GM23338 (cell line): ENCODE data around the gene ZP2. TPM values are rescaled to one million over a fixed set of nuclear protein-coding genes. Genes with fewer than 3 reads are reported as not detected.
A peak's percentile ranks its signal among the peaks of the same experiment; 100 is the strongest.

Experiments used
- ATAC-seq: fragments of 200-7000 bp; cut with Tn5 transposase; 3 replicates; pipeline ENCODE4 v1.9.1; 2020
- DNase-seq: peaks from one replicate; pipeline ENCODE4 v3.0.0-alpha.2; 2015; ENCODE audit warnings: low spot score
- H2AFZ ChIP-seq: fragments of 200-600 bp; sonication (generic); 2 replicates; pipeline ENCODE4 v1.8.0; 2016; ENCODE audit warnings: antibody characterized with exemption, mild to moderate bottlenecking, moderate library complexity
- H3F3A ChIP-seq: fragments of 200-600 bp; sonication (generic); replicated peaks from 2 replicates; pipeline ENCODE4 v1.8.0; 2017; ENCODE audit warnings: antibody characterized with exemption, mixed run types, low read depth
- H3K27ac ChIP-seq: fragments of 200-600 bp; sonication (generic); 2 replicates; pipeline ENCODE4 v1.6.1; 2016; ENCODE audit warnings: low read depth
- H3K27me3 ChIP-seq: fragments of 200-600 bp; sonication (generic); 2 replicates; pipeline ENCODE4 v1.8.0; 2016; ENCODE audit warnings: mild to moderate bottlenecking, mixed run types, moderate library complexity; ENCODE audit not compliant: insufficient read depth
- H3K36me3 ChIP-seq: fragments of 200-600 bp; sonication (generic); 2 replicates; pipeline ENCODE4 v1.8.0; 2016; ENCODE audit warnings: mild to moderate bottlenecking; ENCODE audit not compliant: insufficient read depth
- H3K4me1 ChIP-seq: fragments of 200-600 bp; sonication (generic); 2 replicates; pipeline ENCODE4 v1.8.0; 2016; ENCODE audit warnings: mild to moderate bottlenecking, moderate library complexity; ENCODE audit not compliant: insufficient read depth
- H3K4me2 ChIP-seq: fragments of 200-600 bp; sonication (generic); 2 replicates; pipeline ENCODE4 v1.7.1; 2017; ENCODE audit warnings: mixed run types
- H3K4me3 ChIP-seq: fragments of 200-600 bp; sonication (generic); 2 replicates; pipeline ENCODE4 v1.6.1; 2016; ENCODE audit warnings: mixed run types
- H3K79me2 ChIP-seq: fragments of 200-600 bp; sonication (generic); replicated peaks from 2 replicates; pipeline ENCODE4 v1.8.0; 2017; ENCODE audit warnings: mild to moderate bottlenecking; ENCODE audit not compliant: insufficient read depth
- H3K9me2 ChIP-seq: fragments of 200-600 bp; sonication (generic); 2 replicates; pipeline ENCODE4 v1.8.0; 2017; ENCODE audit not compliant: insufficient read depth
- H4K20me1 ChIP-seq: fragments of 200-600 bp; sonication (generic); replicated peaks from 2 replicates; pipeline ENCODE4 v1.8.0; 2017; ENCODE audit warnings: mild to moderate bottlenecking; ENCODE audit not compliant: insufficient read depth
- H3K27ac Mint-ChIP-seq: 2 replicates; pipeline ENCODE4 v1.8.0; 2020; ENCODE audit warnings: inconsistent platforms, mild to moderate bottlenecking, moderate library complexity, mixed read lengths
- H3K27me3 Mint-ChIP-seq: 3 replicates; pipeline ENCODE4 v1.8.0; 2022; ENCODE audit warnings: low read depth, mild to moderate bottlenecking, moderate library complexity, mixed read lengths, inconsistent platforms; ENCODE audit not compliant: insufficient read depth, poor library complexity
- H3K36me3 Mint-ChIP-seq: 3 replicates; pipeline ENCODE4 v1.8.0; 2021; ENCODE audit warnings: low read depth, mild to moderate bottlenecking, inconsistent platforms, moderate library complexity, mixed read lengths
- H3K4me1 Mint-ChIP-seq: 3 replicates; pipeline ENCODE4 v1.8.0; 2020; ENCODE audit warnings: mild to moderate bottlenecking, inconsistent platforms, mixed read lengths
- H3K4me3 Mint-ChIP-seq: 3 replicates; pipeline ENCODE4 v1.8.0; 2021; ENCODE audit warnings: moderate library complexity, mild to moderate bottlenecking, inconsistent platforms, mixed read lengths
- H3K9me3 Mint-ChIP-seq: 3 replicates; pipeline ENCODE4 v1.8.0; 2020; ENCODE audit warnings: moderate library complexity, mild to moderate bottlenecking, inconsistent platforms, mixed read lengths
- CTCF ChIP-seq, 2 experiments: fragments of 200-600 bp in 1 of 2; sonication (generic) in 1 of 2; conservative IDR thresholded peaks; 2 replicates each; pipeline versions ENCODE4 v1.5.1 to v1.6.1; 2016 to 2017; ENCODE audit warnings: antibody characterized with exemption in 2 of 2, low read depth in 2 of 2, mild to moderate bottlenecking in 2 of 2, moderate library complexity in 1 of 2
- ETS1 ChIP-seq: IDR thresholded peaks from 2 replicates; pipeline ENCODE4 v1.6.1; 2016; ENCODE audit warnings: antibody characterized with exemption
- JUNB ChIP-seq: IDR thresholded peaks from one replicate; pipeline ENCODE4 v1.6.1; 2016; ENCODE audit warnings: antibody characterized with exemption; ENCODE audit not compliant: unreplicated experiment
- NANOG ChIP-seq: IDR thresholded peaks from 2 replicates; pipeline ENCODE4 v1.6.1; 2016; ENCODE audit warnings: antibody characterized with exemption, borderline replicate concordance
- REST ChIP-seq: IDR thresholded peaks from one replicate; pipeline ENCODE4 v1.6.1; 2018; ENCODE audit warnings: antibody characterized with exemption; ENCODE audit not compliant: unreplicated experiment
- STAT1 ChIP-seq: IDR thresholded peaks from one replicate; pipeline ENCODE4 v1.6.1; 2016; ENCODE audit warnings: antibody characterized with exemption; ENCODE audit not compliant: unreplicated experiment
- ZNF331 ChIP-seq: fragments of 250-450 bp; sonication (Bioruptor Pico); IDR thresholded peaks from 2 replicates; pipeline ENCODE4 v1.5.0; 2020; ENCODE audit warnings: low read depth, mild to moderate bottlenecking, moderate library complexity
- polyA plus RNA-seq: library from polyadenylated mRNA; unstranded; fragments of >200 nt; fragmentation: Nextera tagmentation; extraction: Ambion mirVana; gene quantifications from 2 replicates; pipeline ENCODE4 v1.2.1, GENCODE V29; 2016
- total RNA-seq: library from RNA; depleted of rRNA; stranded (reverse); fragments of >200 nt; shearing (Covaris generic); gene quantifications from 2 replicates; pipeline ENCODE4 v1.2.3, GENCODE V29; 2014

Gene ZP2
- total and polyA plus RNA-seq, 2 experiments from 2014 or later, result not detected

- no peak overlapping the region for H3K27ac ChIP-seq
- DNase-seq (no peak), ATAC-seq (no peak)
- H3F3A ChIP-seq, result no peaks in the 10 kb centered on the region
- no peak overlapping the region for H3K4me2 ChIP-seq
- no peaks in the 10 kb centered on the region for H3K36me3 ChIP-seq
- H3K4me1 Mint-ChIP-seq, result no peaks in the 10 kb centered on the region
- no peak overlapping the region for H3K4me3 Mint-ChIP-seq
- H3K9me3 Mint-ChIP-seq, result no peaks in the 10 kb centered on the region
- no peak for TF ChIP-seq ETS1
- no peak for TF ChIP-seq NANOG
- no peak for TF ChIP-seq CTCF (conservative IDR thresholded peaks at IDR 0.05; ENCODE audit: low read depth in 2 of 2)
- no peak for TF ChIP-seq REST
- no peak for TF ChIP-seq STAT1
- no peak for TF ChIP-seq ZNF331 (CRISPR knock-in tag)
- H3K4me1 ChIP-seq, result no peaks in the 10 kb centered on the region
- peaks cover 4% of the 10 kb centered on the region for H3K27me3 Mint-ChIP-seq
- no peak overlapping the region for H2AFZ ChIP-seq
- H3K4me3 ChIP-seq, result no peak overlapping the region
- no peaks in the 10 kb centered on the region for H3K79me2 ChIP-seq
- H3K9me2 ChIP-seq, result no peaks in the 10 kb centered on the region
- no peak overlapping the region for H3K27ac Mint-ChIP-seq
- no peaks in the 10 kb centered on the region for H3K27me3 ChIP-seq
- 0 out of 3 replicates have a peak, but pooled peaks cover 2% of the 10 kb centered on the region for H3K36me3 Mint-ChIP-seq
- no peaks in the 10 kb centered on the region; the same call in 1 of the 2 replicates for H4K20me1 ChIP-seq
Measured at GRCh38 chr16:21256636-21257035, 45.3 kb upstream of the ZP2 start.

- Histone ChIP-seq H3K4me1 (no peaks in the 10 kb centered on the region), H3K27me3 (no peaks in the 10 kb centered on the region), H3K9me2 (no peaks in the 10 kb centered on the region), H2AFZ (no peak overlapping the region), H4K20me1 (no peaks in the 10 kb centered on the region; the same call in 1 of the 2 replicates), H3K27ac (no peak overlapping the region), H3F3A (no peaks in the 10 kb centered on the region), H3K4me3 (no peak overlapping the region), H3K79me2 (no peaks in the 10 kb centered on the region), H3K4me2 (no peak overlapping the region), H3K36me3 (no peaks in the 10 kb centered on the region)
- Mint-ChIP-seq H3K27ac (no peak overlapping the region), H3K4me3 (no peak overlapping the region), H3K4me1 (no peaks in the 10 kb centered on the region), H3K9me3 (no peaks in the 10 kb centered on the region), H3K27me3 (peaks cover 6% of the 10 kb centered on the region), H3K36me3 (no peaks in the 10 kb centered on the region)
- TF ChIP-seq JUNB (no peak), CTCF (conservative IDR thresholded peaks at IDR 0.05; ENCODE audit: low read depth in 2 of 2) (peak in 1 of 2 experiments; percentile 39; a peak in 2 of 4 replicates)
- ATAC-seq (no peak), DNase-seq (peak; percentile 15)
Measured at GRCh38 chr16:21253470-21253869, 42.1 kb upstream of the ZP2 start.
